ENCODE data around the gene AP4M1. TPM values are rescaled to one million over a fixed set of nuclear protein-coding genes. Genes with fewer than 3 reads are reported as not detected.

AP4M1 gene
- total and polyA plus RNA-seq, 10 of the 15 experiments (the other 5 are each of a cell fraction or from before 2014, with no cell fraction given), result 0.77 to 16.1 (median 13.0) TPM

DNA sequence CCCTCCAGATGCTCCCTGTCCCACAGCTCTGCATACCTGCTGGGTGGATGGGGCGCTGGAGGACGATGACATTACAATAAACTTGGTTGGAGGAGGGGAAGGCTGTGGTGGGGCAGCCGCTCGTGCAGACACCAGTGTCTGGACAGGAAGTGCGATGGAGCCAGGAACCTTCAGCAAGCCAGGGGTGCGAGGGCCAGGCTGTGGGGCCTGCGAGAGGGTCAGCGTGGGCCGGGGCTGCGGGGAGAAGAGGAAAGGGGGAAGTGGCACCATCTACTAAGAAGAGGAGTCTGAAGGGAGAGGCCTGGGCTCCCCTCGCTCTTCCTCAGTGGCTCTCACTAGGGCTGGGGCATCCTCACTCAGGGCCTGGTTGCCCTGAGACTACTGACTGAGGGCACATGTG lies 6.4 kb downstream of the AP4M1 start (continued):
- no peak for TF ChIP-seq EGR1 (IDR thresholded peaks at IDR 0.05; ENCODE audit: borderline replicate concordance in 1 of 2, low read depth in 2 of 2, low read length in 2 of 2)
- TF ChIP-seq SMARCA5 (IDR thresholded peaks at IDR 0.05), result no peak
- TF ChIP-seq, protein P1, sequence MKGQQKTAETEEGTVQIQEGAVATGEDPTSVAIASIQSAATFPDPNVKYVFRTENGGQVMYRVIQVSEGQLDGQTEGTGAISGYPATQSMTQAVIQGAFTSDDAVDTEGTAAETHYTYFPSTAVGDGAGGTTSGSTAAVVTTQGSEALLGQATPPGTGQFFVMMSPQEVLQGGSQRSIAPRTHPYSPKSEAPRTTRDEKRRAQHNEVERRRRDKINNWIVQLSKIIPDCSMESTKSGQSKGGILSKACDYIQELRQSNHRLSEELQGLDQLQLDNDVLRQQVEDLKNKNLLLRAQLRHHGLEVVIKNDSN (IDR thresholded peaks at IDR 0.05; ENCODE audit: borderline replicate concordance, extremely low read length, insufficient read depth, low read depth, low read length), result no peak
- no peak for TF ChIP-seq EP300 (IDR thresholded peaks at IDR 0.05; ENCODE audit: borderline replicate concordance in 1 of 2, control insufficient read depth in 1 of 2, low read depth in 2 of 2, low read length in 2 of 2)
- no peak for TF ChIP-seq NFIC (IDR thresholded peaks at IDR 0.05; ENCODE audit: low read depth, low read length)
- no peak for TF ChIP-seq CHD2 (IDR thresholded peaks at IDR 0.05; ENCODE audit: borderline replicate concordance, low read depth, low read length)

DNA sequence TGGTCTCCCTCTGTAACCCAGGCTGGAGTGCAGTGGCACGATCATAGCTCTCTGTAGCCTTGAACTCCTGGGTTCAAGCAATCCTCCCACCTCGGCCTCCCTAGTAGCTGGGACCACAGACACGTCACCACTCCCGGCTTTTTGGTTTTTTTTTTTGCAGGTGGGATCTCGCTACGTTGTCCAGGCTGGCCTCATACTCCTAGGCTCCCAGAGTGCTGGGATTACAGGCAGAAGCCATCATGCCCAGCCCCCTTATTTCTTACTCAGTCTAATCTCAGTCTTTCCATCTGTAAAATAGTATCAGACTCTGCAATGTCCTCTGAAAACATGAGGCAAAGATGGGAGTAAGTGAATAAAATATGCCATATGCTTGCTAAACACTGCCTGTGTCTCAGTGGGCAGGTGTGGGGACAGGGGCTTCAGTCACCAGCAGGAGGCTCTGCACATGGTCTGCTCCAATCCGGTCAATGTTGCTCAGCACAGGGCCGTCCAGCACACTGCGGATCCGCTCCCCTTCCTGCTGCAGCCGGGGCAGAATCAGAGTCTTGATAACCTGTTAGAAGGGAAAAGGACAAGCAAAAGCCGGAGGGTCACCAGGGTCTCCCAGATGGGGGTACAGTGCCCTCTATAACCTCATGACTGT lies 8.2 kb downstream of the AP4M1 start:
- intact Hi-C loops (cut with micrococcal nuclease; ENCODE audit: unreplicated experiment), result no loop called here
- TF ChIP-seq E2F4 (IDR thresholded peaks at IDR 0.05; ENCODE audit: low read depth, low read length), result no peak
- no peak for TF ChIP-seq IKZF2 (IDR thresholded peaks at IDR 0.05)
- TF ChIP-seq CBFB (IDR thresholded peaks at IDR 0.05; ENCODE audit: low read depth), result no peak
- no peak for TF ChIP-seq ZNF24 (IDR thresholded peaks at IDR 0.05)
- TF ChIP-seq SMC3 (IDR thresholded peaks at IDR 0.05; ENCODE audit: borderline replicate concordance, low read length), result no peak
- no peak for TF ChIP-seq RUNX3 (IDR thresholded peaks at IDR 0.05; ENCODE audit: low read length)
- TF ChIP-seq NR2F1 (conservative IDR thresholded peaks at IDR 0.05), result no peak
- TF ChIP-seq SIX5 (IDR thresholded peaks at IDR 0.05; ENCODE audit: low read depth, low read length, severe bottlenecking), result no peak
- TF ChIP-seq SP1 (IDR thresholded peaks at IDR 0.05; ENCODE audit: low read depth, low read length), result no peak
- TF ChIP-seq ZZZ3 (IDR thresholded peaks at IDR 0.05; ENCODE audit: control insufficient read depth, insufficient read length, low read depth), result no peak
- TF ChIP-seq SMAD1 (IDR thresholded peaks at IDR 0.05; ENCODE audit: low read depth, partially characterized antibody), result no peak
- TF ChIP-seq EGR1 (IDR thresholded peaks at IDR 0.05; ENCODE audit: borderline replicate concordance in 1 of 2, low read depth in 2 of 2, low read length in 2 of 2), result no peak
- TF ChIP-seq MYB (IDR thresholded peaks at IDR 0.05; ENCODE audit: borderline replicate concordance, low read depth, low read length), result no peak
- no peak for TF ChIP-seq NR2C2 (IDR thresholded peaks at IDR 0.05; ENCODE audit: borderline replicate concordance, control insufficient read depth, insufficient read length, low read depth)
- TF ChIP-seq, protein P2, sequence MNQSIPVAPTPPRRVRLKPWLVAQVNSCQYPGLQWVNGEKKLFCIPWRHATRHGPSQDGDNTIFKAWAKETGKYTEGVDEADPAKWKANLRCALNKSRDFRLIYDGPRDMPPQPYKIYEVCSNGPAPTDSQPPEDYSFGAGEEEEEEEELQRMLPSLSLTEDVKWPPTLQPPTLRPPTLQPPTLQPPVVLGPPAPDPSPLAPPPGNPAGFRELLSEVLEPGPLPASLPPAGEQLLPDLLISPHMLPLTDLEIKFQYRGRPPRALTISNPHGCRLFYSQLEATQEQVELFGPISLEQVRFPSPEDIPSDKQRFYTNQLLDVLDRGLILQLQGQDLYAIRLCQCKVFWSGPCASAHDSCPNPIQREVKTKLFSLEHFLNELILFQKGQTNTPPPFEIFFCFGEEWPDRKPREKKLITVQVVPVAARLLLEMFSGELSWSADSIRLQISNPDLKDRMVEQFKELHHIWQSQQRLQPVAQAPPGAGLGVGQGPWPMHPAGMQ (IDR thresholded peaks at IDR 0.05; ENCODE audit: borderline replicate concordance), result no peak

More for the DNA sequence above, 8.2 kb downstream of the AP4M1 start:
- ChIA-PET POLR2A (no interaction called here), SMC1A (ENCODE audit: uncharacterized antibody, unreplicated experiment) (no interaction called here), CTCF (no interaction called here), RAD21 (ENCODE audit: unreplicated experiment) (no interaction called here)
- Histone ChIP-seq H3K79me2 (ENCODE audit: control insufficient read depth, insufficient read depth, low read length) (no peaks in the 10 kb centered on the region), H3K4me3 (no peak overlapping the region), H3K4me2 (ENCODE audit: control insufficient read depth, insufficient read depth) (no peak overlapping the region), H3K27ac (ENCODE audit: control insufficient read depth, insufficient read depth) (no peak overlapping the region), H3K9ac (ENCODE audit: control insufficient read depth, insufficient read depth, low read length) (no peak overlapping the region), H4K20me1 (ENCODE audit: control insufficient read depth, insufficient read depth) (no peaks in the 10 kb centered on the region), H3K4me1 (ENCODE audit: control insufficient read depth, insufficient read depth, low read length) (no peaks in the 10 kb centered on the region), H3K9me3 (replicated peaks; ENCODE audit: control insufficient read depth, insufficient read depth, low read length) (no peaks in the 10 kb centered on the region), H3K36me3 (ENCODE audit: control insufficient read depth in 2 of 2, insufficient read depth in 2 of 2, low read length in 1 of 2) (peaks cover 5 to 9% of the 10 kb centered on the region in 2 experiments; a peak in 3 of 4 replicates), H2AFZ (ENCODE audit: control insufficient read depth, low read depth, low read length) (no peak overlapping the region), H3K27me3 (replicated peaks in 1 of 2; ENCODE audit: control insufficient read depth in 2 of 2, insufficient read depth in 2 of 2, low read length in 1 of 2) (no peaks in the 10 kb centered on the region)
- in situ Hi-C loops (cut with MboI), result no loop called here
- BruUV-seq (replicated peaks), result no TSS peak
- ATAC-seq (no peak), DNase-seq (ENCODE audit: low read depth, low spot score) (no peak), FAIRE-seq (no peak)
- 88% methylated on average over 12 of the region's 12 CpGs for WGBS (ENCODE audit: insufficient coverage, insufficient replicate concordance, low lambda C conversion rate, missing lambda C conversion rate)
